Pancreas (tissue), 10 donors: ENCODE measurements around the gene PI4KB. TPM values are rescaled to one million over a fixed set of nuclear protein-coding genes. Genes with fewer than 3 reads are reported as not detected.

Source experiments
- ATAC-seq, 4 donors: fragments of 200-7000 bp; cut with Tn5 transposase; one replicate each; pipeline versions ENCODE4 v1.8.0 to v1.9.1; 2020; ENCODE audit warnings: mild to moderate bottlenecking in 4 of 4, moderate library complexity in 4 of 4
- DNase-seq, 6 donors: peaks; one replicate each; pipeline ENCODE4 v3.0.0-alpha.2; 2020
- FAIRE-seq: peaks from 2 replicates; lab custom pipeline; 2012; peaks lifted over from hg19 to GRCh38; lab: Jason Lieb, UNC
- H3K27ac ChIP-seq, 4 donors: fragments of 200-600 bp; sonication (generic); 1 replicate in 3 of 4; 2 replicates in 1 of 4; pipeline versions ENCODE4 v1.5.0 to v1.8.0; 2020
- H3K27me3 ChIP-seq, 4 donors: fragments of 200-600 bp; one replicate each; pipeline ENCODE4 v1.8.0; 2021
- H3K36me3 ChIP-seq, 3 donors: fragments of 200-600 bp; sonication (generic) in 1 of 3; one replicate each; pipeline versions ENCODE4 v1.5.0 to v1.8.0; 2020 to 2021
- H3K4me1 ChIP-seq, 3 donors: fragments of 200-600 bp; one replicate each; pipeline ENCODE4 v1.8.0; 2021
- H3K4me3 ChIP-seq, 4 donors: fragments of 200-600 bp; sonication (generic) in 2 of 4; one replicate each; pipeline versions ENCODE4 v1.5.0 to v1.8.0; 2020 to 2021
- H3K9me3 ChIP-seq, 4 donors: fragments of 200-600 bp; one replicate each; pipeline ENCODE4 v1.8.0; 2021
- CTCF ChIP-seq, 4 donors: fragments of 200-600 bp; sonication (generic) in 3 of 4; IDR thresholded peaks; one replicate each; pipeline versions ENCODE4 v1.5.0 to v1.8.0; 2021; ENCODE audit warnings: antibody characterized with exemption in 4 of 4
- WGBS, 2 donors: extraction: QIAGEN DNeasy Blood & Tissue Kit; methylation state at CpG; one replicate each; pipeline ENCODE4 v1.1.7; 2013; 5-methylcytosine and 5-hydroxymethylcytosine counted together
- intact Hi-C, 3 donors: fragments of 100-400 bp; cut with DNase I; formaldehyde crosslinking; loops; one replicate each; pipeline versions ENCODE4 v1.11.1 to v1.14.2; 2022
- polyA plus RNA-seq, 2 donors: library from polyadenylated mRNA; stranded (reverse); fragments of 200-250 nt; gene quantifications; one replicate each; pipeline ENCODE4 v1.2.3, GENCODE V29; 2013
- total RNA-seq, 6 donors: library from RNA; stranded (reverse); fragmentation: NEBNext Ultra II Directional in 4 of 6; extraction: Animal tissue kit (Norgen Biotek cat#: 25700) in 4 of 6; gene quantifications; one replicate each; pipeline versions ENCODE4 v1.2.1 to v1.2.4, GENCODE V29; 2021 to 2023
- donor health status: healthy with polysubstance abuse.
- donor health status: DM: no; HTN: no; CAD: no; lungs with moderate emphysema.
- donor health status: DM: no; HTN: no; CAD: no.
- donor health status: control.
- donor health status: control.
- donor health status: Bipolar disorder and iron deficiency.
- donor health status: DM: yes; HTN: yes; CAD: no.
- donor health status: DM: no; HTN: no; CAD: no.
- donor health status: DM: no; HTN: no; CAD: no.
- donor health status: DM: yes; HTN: yes; CAD: no.

PI4KB gene
- total and polyA plus RNA-seq, 8 donors: 20.0 to 44.2 (median 27.7) TPM

- Histone ChIP-seq H3K4me1 (peaks cover 0 to 13% (median 3%) of the 10 kb centered on the region in 3 donors), H3K4me3 (no peak overlapping the region), H3K27me3 (no peaks in the 10 kb centered on the region), H3K9me3 (no peaks in the 10 kb centered on the region), H3K27ac (no peak overlapping the region), H3K36me3 (peaks cover 0 to 16% (median 4%) of the 10 kb centered on the region in 3 donors)
- no peak for TF ChIP-seq CTCF (IDR thresholded peaks at IDR 0.05)
- ATAC-seq: peak; percentile 42 to 72 (median 60)
- FAIRE-seq: no peak
- intact Hi-C loops: no loop called here
- 48 to 57% methylated on average over 3 of the region's 3 CpGs for WGBS, 2 donors
- peak in 3 of 6 donors; percentile 44 to 61 (median 59) for DNase-seq
These were observed 12.9 kb downstream of the PI4KB start for GRCh38 chr1:151314137-151314875.

GRCh38 chr1:151313501-151313900 lies 13.7 kb downstream of the PI4KB start:
- ATAC-seq (peak in 1 of 4 donors; percentile 11), FAIRE-seq (no peak), DNase-seq (no peak)
- no peak overlapping the region for H3K4me3 ChIP-seq
- no peaks in the 10 kb centered on the region for H3K9me3 ChIP-seq
- WGBS, 2 donors: 38% methylated on average over 2 of the region's 2 CpGs
- no peaks in the 10 kb centered on the region for H3K27me3 ChIP-seq
- H3K27ac ChIP-seq: no peak overlapping the region
- intact Hi-C loops: no loop called here
- TF ChIP-seq CTCF (IDR thresholded peaks at IDR 0.05): no peak
- H3K36me3 ChIP-seq: peaks cover 0 to 23% (median 4%) of the 10 kb centered on the region in 3 donors
- peaks cover 0 to 13% (median 3%) of the 10 kb centered on the region in 3 donors for H3K4me1 ChIP-seq

GRCh38 chr1:151312826-151313225 lies 14.4 kb downstream of the PI4KB start:
- H3K27ac ChIP-seq: no peak overlapping the region
- WGBS, 2 donors: 90% methylated on average over 8 of the region's 8 CpGs
- no peak for DNase-seq
- intact Hi-C loops: no loop called here
- H3K27me3 ChIP-seq: no peaks in the 10 kb centered on the region
- peaks cover 0 to 30% (median 4%) of the 10 kb centered on the region in 3 donors for H3K36me3 ChIP-seq
- H3K9me3 ChIP-seq: no peaks in the 10 kb centered on the region
- peaks cover 0 to 13% (median 3%) of the 10 kb centered on the region in 3 donors for H3K4me1 ChIP-seq
- no peak for ATAC-seq
- H3K4me3 ChIP-seq: no peak overlapping the region
- no peak for TF ChIP-seq CTCF (IDR thresholded peaks at IDR 0.05)
- FAIRE-seq: no peak

GRCh38 chr1:151312411-151312810 lies 14.8 kb downstream of the PI4KB start:
- Histone ChIP-seq H3K9me3 (no peaks in the 10 kb centered on the region), H3K27ac (peak overlapping the region in 2 of 4 donors; percentile 4 to 62), H3K4me3 (no peak overlapping the region), H3K27me3 (no peaks in the 10 kb centered on the region), H3K4me1 (peaks cover 0 to 13% (median 3%) of the 10 kb centered on the region in 3 donors), H3K36me3 (peaks cover 0 to 32% (median 6%) of the 10 kb centered on the region in 3 donors)
- intact Hi-C loops: no loop called here
- ATAC-seq: no peak
- 91 to 97% methylated on average over 4 of the region's 4 CpGs for WGBS, 2 donors
- no peak for TF ChIP-seq CTCF (IDR thresholded peaks at IDR 0.05)
- no peak for FAIRE-seq
- DNase-seq: no peak
